ENCODE results near the gene REL.
"Not testable (repeated sequence)": the region's sequence is repeated elsewhere in the genome, so short reads cannot be mapped to it uniquely, and the experiment has no call there.

The REL gene

DNA sequence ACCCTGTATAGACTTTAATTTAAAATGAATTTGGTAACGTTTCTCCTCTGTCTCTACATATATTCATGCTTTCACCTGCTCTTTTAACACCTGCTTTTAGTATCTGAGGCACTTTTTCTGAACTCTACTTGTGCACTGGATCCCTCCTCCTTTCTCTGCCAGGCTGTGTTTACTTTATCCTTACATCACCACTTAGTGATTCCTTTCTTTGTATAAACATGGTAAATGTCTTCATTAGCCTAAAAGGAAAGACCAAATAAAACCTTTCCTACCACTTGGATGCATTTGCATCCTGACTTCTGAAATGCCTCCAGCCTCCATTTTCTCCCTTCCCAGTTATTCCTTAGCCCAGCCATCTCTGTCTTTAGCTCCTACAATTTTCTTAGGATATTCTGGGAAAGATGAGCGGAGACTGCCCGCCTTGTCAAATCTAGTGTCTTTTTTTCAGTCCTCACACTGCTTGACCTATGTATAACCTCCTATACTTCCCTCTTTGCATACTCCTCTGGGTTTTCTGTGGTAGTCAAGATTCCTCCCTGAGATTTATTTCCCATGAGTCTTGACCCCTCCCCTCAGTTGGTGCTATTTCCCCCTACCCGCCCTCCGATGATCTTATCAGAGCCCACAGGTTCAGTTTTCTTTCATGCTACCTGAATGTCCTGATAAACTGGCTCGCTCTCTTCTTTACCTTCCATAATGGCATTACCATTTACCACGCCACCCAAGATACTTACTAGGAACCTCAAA, 44.8 kb downstream of the REL start:
- DNase-seq (ENCODE audit: low read depth), result no peak

DNA sequence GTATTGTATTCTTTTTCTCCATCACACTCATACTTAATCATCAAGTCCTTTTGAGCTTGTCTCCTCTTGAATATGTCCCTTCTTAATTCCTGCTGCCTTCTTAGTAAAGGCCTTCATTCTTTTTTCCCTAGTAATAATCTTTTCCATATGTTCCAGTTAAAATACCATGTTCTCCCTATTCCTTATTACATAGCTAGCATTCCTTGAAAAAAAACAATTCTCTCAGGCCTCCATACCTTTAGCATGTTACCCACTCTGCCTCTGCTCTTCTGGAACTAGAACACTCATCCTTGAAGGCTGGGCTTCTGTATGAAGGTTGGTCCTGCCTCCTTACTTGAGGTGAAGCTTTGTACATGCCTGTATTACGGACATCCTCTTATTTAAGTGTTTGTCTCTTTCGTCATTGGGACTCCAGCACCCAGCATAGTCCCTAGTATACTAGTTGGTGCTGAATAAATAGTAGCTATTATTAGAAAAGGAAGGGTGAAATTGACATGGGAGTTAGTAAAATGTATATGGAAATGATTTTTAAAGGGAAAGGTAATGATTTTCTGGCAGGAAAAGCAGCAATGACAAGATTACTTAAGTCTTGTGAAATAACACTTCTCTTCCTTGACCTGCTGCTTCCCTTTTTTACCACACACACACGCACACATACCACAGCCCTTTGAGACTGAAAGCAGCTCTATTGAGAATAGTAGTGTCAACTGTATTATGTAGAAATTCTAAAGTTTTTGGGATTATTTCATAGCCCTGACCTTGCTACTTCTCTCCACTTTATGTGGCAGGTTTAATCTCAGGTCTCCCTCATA, 45.6 kb downstream of the REL start:
- no peak for DNase-seq (ENCODE audit: low read depth)

- DNase-seq (ENCODE audit: low read depth), result not testable (repeated sequence)
These were observed 50.7 kb downstream of the REL start for GRCh38 chr2:60932061-60932460.

DNA sequence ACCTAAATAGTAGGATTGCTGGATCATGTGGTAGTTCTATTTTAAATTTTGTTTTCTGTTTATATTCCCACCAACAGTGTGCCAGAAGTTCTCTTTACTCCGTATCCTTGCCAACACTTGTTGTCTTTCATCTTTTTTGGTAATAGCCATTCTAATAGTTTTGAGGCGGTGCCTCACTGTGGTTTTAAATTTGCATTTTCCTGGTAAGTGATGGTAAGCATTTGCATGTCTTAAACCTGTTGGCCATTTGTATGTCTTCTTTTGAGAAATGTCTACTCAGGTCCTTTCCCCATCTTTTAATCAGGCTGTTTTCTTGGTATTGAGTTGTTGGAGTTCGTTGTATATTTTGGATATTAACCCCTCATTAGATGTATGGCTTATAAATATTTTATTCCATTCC, 51.6 kb downstream of the REL start:
- no peak for DNase-seq (ENCODE audit: low read depth)

DNA sequence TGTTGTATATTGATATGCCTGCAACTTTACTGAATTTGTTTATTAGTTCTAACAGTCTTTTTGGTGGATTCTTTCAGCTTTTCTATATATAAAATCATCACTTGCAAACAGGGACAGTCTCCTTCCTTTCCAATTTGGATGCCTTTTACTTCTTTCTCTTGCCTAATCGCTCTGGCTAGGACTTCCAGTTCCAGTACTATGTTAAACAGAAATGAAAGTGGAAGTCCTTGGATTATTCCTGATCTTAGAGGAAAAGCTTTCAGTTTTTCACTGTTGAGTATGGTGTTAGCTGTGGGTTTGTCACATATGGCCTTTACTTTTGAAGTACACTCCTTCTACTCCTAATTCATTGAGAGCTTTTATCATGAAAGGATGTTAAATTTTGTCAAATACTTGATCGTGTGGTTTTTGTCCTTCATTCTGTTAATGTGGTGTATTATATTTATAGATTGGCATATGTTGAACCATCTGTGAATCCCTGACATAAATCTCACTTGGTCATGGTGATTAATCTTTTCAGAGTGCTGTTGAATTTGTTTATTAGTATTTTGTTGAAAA, 52.9 kb downstream of the REL start:
- DNase-seq (ENCODE audit: low read depth), result no peak

- no peak for DNase-seq (ENCODE audit: low read depth)
These were observed 55.4 kb downstream of the REL start for GRCh38 chr2:60936757-60937156.

- no peak for DNase-seq (ENCODE audit: low read depth)
These were observed 56.9 kb downstream of the REL start for GRCh38 chr2:60938301-60938700.

DNA sequence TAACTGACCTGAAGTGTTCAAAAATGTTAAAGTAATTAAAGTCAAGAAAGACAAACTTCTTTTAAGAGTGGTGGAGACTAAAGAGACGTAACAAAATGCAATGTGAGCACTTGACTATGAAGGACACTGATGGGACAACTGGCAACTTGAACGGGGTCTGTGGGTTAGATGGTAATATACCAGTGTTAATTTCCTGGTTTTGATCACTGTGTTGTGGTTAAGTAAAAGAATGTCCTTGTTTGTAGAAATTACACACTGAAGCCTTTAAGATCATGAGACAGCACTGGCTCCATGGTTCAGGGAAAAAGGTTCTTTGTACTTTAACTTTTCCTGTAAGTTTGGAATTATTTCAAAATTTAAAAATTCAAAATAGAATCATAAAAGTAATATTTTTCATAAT, 58.2 kb downstream of the REL start:
- DNase-seq (ENCODE audit: low read depth), result no peak

DNA sequence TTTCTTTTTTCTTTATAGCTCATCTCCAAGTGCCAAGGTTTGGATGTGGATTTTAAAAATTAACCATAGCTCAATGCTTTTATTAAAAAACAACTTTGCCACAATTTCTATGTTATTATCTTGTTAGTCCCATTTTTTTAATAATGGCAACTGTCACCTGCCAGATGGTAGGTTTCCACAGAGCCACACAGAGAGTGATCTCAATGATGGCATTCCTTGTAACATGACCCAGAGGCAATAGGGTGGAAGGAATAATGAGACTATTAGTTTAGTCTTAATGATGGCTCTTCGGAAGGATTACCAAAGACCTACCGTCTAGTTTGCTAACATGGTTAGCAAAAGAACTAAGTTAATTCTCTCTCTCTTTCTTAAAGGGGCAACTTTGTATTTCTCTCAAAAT, 64.0 kb downstream of the REL start:
- DNase-seq (ENCODE audit: low read depth), result no peak

DNA sequence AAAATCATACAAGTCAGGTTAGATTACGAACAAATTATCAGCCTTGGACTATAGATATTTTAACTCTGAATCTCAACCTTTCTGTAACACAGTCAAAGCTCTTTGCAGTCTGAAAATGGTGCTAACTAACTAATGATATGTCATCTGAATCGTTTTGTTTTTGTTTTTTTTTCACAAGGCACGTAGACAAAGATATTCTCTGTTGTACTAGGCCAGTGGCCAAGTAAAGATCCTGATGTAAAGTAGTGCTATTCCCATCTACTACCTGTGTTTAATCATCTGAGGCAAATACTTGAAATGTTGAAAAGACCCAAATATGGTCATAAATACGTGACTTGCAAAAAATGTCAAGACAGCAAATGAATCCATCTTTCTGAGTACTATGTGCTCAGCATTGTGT, 65.7 kb downstream of the REL start:
- DNase-seq (ENCODE audit: low read depth), result no peak

DNA sequence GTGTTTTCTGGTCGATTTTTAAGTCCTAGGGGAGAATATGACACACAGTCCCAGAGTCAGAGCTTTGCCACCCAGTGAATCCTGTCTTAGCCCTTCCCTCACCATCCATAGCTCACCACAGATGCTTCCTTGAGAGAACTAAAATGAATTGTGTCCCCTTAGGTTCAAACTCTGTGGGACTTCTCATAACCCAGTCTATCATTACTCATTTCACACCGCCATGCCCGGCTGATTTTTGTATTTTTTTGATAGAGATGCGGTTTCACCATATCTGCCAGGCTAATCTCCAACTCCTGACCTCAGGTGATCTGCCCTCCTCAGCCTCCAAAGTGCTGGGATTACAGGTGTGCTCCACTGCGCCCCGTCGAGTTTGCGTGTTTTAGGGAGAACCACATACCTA, 66.8 kb downstream of the REL start:
- DNase-seq (ENCODE audit: low read depth), result no peak

DNA sequence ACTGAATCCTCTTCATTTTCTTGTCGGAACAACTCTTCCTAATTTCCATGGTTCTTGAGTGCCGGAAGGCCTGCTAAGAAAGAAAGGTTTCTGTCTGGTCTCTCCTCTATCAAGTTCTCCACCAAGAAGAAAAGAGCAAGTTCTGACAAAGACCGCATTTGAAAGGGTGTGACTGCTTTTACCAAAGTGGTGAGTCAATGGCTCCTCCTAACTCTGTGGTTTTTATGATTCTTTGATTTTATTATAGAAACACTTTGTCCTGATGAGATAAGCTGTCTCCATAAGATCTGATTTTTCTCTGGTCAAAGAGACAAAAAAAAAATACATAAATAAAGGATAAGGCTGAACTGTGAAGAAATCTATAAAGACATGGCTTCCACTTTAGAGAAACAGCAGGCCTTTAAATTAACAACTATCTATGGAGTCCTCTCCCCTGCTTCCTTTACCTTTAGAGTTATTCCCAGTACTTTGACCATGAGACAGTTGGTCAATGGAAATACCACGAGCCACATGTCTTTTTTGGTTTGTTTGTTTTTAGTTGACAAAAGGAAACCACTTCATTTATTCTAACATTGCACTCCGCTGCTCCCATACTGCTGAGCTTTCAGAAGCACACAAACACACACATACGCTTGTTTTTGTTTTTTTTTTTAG, 67.7 kb downstream of the REL start:
- DNase-seq (ENCODE audit: low read depth), result no peak

GRCh38 chr2:60954139-60954538, 72.8 kb downstream of the REL start:
- no peak for DNase-seq (ENCODE audit: low read depth)

DNA sequence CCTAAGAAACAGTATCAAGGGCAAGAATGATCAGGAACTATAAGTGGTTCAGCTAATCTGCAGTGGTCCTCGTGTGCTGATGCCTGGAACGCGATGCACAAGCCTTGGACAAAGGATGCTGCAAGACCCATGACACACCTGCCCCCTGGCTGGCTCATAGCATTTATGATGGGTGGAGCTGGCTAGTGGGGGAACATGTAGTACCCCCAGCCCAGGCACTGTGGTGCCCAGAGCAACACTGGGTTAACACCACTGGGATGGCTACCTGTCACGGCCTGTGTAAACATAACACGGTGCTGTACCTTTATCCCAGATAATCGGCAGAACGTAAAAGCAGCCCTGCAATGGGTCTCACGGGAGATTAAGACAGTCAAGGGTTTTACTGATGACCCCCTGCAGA, 75.8 kb downstream of the REL start:
- DNase-seq (ENCODE audit: low read depth), result no peak

GRCh38 chr2:60957643-60958042, 76.3 kb downstream of the REL start:
- DNase-seq (ENCODE audit: low read depth), result no peak

- DNase-seq (ENCODE audit: low read depth), result no peak
These were observed 77.0 kb downstream of the REL start for GRCh38 chr2:60958361-60958760.

DNA sequence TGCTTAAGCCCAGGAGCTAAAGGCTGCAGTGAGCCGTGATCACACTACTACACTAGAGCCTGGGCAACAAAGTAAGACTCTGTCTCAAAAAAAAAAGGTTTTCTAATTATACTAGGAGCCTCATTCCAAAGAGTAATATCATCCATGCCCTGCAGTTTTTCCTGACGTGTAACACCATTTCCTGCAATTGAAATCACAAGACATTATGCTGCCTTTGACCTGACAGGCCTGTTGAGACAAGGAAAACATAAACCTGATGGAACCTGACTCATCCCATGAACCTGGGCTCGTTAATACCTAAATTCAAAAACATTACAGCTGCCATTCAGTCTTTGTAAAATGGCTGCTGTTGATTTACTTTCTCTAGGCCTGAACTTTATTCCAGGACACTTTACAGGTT, 77.4 kb downstream of the REL start:
- no peak for DNase-seq (ENCODE audit: low read depth)

GRCh38 chr2:60959501-60959900, 78.1 kb downstream of the REL start:
- DNase-seq (ENCODE audit: low read depth), result no peak

DNA sequence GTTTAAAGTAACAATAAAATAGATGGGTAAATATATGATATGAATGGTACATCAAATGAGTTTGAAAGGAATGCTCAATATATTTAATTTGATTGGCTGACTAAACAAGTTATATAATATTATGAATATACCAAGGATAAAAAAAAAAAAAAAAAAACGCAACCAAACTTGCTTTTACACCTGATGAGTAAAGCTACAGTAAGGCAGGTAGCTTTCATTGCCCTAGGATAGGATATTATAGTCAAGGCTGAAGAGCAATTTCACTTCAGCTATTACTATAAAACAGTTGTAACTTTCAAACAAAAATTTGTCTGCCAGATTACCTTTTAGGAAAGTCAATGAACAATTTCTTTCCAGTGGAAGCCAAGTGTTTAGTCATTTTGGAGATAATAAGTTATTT, 79.3 kb downstream of the REL start:
- no peak for DNase-seq (ENCODE audit: low read depth)

DNA sequence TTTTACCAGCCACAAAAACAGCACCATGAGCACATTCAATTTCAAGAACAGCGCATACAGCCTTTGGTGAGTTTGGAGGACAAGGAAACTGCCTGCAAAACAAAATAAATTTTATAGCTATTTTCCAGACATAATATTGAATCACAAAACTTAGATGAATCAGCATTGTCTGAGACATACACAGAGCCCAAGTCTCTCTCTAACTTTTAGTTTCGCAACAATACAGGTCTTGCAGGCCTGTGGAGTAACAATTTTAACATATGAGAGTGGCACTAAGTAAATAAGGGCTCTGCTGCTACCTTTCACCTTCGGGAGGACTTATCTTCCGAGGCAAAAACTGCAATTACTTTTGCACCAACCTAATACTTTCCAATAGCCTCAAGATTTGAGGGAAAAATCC, 80.1 kb downstream of the REL start:
- DNase-seq (ENCODE audit: low read depth), result no peak

DNA sequence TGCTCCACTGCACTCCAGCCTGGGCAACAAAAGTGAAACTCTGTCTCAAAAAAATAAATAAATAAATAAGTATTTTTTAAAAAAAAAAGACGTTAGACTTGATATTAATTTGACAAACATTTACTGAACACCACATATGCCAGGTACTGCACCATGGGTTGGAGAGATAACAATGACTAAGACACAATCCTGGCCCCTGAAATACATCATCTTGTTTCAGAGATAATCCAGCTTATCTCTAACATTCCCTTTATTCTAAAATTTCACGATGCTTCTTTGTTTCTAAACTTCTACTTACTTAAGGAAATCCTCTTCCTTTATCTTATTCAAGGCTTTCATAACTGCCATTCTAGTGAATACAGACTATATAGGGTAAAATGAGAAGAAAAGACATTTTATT, 81.2 kb downstream of the REL start:
- no peak for DNase-seq (ENCODE audit: low read depth)

DNA sequence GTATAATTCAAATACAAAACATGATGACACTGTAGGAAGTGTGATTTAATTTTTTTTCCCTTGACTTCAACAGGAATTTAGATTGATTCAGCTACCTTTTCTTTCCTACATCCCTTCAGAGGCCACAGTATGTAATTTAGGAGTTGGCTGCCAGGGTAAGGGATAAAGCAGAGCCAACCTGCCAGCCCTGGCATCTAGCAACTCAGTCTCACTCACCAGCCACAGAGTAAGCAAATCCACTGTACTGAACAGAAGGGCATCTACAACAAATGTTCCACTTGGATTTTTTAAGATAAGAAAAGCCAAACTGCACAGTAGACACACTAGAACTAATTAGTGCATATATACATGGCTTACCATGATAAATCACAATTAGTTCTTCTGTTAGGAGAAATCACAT, 81.8 kb downstream of the REL start:
- no peak for DNase-seq (ENCODE audit: low read depth)
